Measurements from ENCODE around the gene SNED1.

Gene SNED1

DNA sequence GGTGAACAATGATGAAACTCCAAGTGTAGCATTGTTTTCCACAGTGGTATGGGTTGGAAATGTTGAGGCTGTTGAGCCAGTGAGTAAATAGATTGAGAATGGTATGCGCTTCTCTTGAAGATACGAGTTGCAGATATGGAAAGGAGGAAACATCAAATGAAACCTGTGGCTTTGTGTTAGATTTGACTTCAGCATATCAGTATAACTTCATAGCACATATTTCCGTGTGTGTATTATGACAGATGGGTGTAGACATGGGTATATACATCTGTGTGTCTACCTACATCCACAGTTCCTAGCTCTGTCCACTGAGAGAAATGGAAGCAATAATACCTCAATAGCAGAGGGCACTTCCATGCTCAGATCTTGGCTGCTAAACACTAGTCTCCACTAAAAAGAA lies 8.0 kb downstream of the SNED1 start:
- Histone ChIP-seq H3K4me1 (ENCODE audit: insufficient read depth, low read length, poor library complexity, severe bottlenecking) (no peaks in the 10 kb centered on the region), H3K79me2 (ENCODE audit: insufficient read depth, low read length) (no peaks in the 10 kb centered on the region), H3K36me3 (ENCODE audit: insufficient read depth, low read length) (no peaks in the 10 kb centered on the region), H4K20me1 (ENCODE audit: insufficient read depth, low read length, poor library complexity, severe bottlenecking) (no peaks in the 10 kb centered on the region), H3K27me3 (ENCODE audit: insufficient read depth, low read length, poor library complexity, severe bottlenecking) (no peaks in the 10 kb centered on the region), H3K4me2 (ENCODE audit: low read depth, low read length, poor library complexity, severe bottlenecking) (no peak overlapping the region), H3K9ac (ENCODE audit: low read depth, low read length, poor library complexity, severe bottlenecking) (no peak overlapping the region), H3F3A (ENCODE audit: low read depth) (no peaks in the 10 kb centered on the region), H2AFZ (ENCODE audit: low read length) (no peak overlapping the region), H3K9me3 (ENCODE audit: insufficient read depth, low read depth, low read length) (peaks cover 23% of the 10 kb centered on the region; the same call in 1 of the 2 replicates), H3K4me3 (ENCODE audit: low read length, poor library complexity, severe bottlenecking) (no peak overlapping the region), H3K9me2 (replicated peaks; ENCODE audit: low read depth, low read length) (no peaks in the 10 kb centered on the region)
- TF ChIP-seq CTCF (conservative IDR thresholded peaks at IDR 0.05; ENCODE audit: low read length) (no peak), EZH2phosphoT487 (IDR thresholded peaks at IDR 0.05; ENCODE audit: borderline replicate concordance) (no peak)

DNA sequence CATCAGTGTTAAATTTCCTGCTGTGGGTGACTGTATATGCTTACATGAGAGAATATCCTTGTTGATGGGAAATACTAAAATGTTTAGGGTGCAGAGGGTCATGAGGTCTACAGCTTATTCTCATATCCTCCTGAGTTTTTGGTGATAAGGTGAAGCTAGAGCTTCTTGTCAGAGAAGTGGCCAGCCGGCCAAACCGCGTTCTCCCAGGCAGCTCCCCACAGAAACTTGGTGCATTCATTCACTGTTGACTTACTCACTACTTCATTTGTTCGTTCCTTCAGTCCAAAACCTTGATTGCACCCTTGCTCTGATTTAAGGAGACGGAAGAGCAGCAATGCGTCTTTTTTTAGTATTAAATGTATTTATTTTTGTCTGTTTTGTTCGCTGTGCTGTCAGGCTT lies 8.7 kb downstream of the SNED1 start:
- H3K9me3 ChIP-seq (ENCODE audit: insufficient read depth, low read depth, low read length): peaks cover 20% of the 10 kb centered on the region; the same call in 1 of the 2 replicates
- no peak overlapping the region for H3K4me3 ChIP-seq (ENCODE audit: low read length, poor library complexity, severe bottlenecking)
- H4K20me1 ChIP-seq (ENCODE audit: insufficient read depth, low read length, poor library complexity, severe bottlenecking): no peaks in the 10 kb centered on the region
- H3K9ac ChIP-seq (ENCODE audit: low read depth, low read length, poor library complexity, severe bottlenecking): no peak overlapping the region
- H3K36me3 ChIP-seq (ENCODE audit: insufficient read depth, low read length): no peaks in the 10 kb centered on the region
- H3F3A ChIP-seq (ENCODE audit: low read depth): no peaks in the 10 kb centered on the region
- H3K4me1 ChIP-seq (ENCODE audit: insufficient read depth, low read length, poor library complexity, severe bottlenecking): no peaks in the 10 kb centered on the region
- H3K4me2 ChIP-seq (ENCODE audit: low read depth, low read length, poor library complexity, severe bottlenecking): no peak overlapping the region
- TF ChIP-seq CTCF (conservative IDR thresholded peaks at IDR 0.05; ENCODE audit: low read length) (no peak), EZH2phosphoT487 (IDR thresholded peaks at IDR 0.05; ENCODE audit: borderline replicate concordance) (no peak)
- H2AFZ ChIP-seq (ENCODE audit: low read length): no peak overlapping the region
- H3K27me3 ChIP-seq (ENCODE audit: insufficient read depth, low read length, poor library complexity, severe bottlenecking): no peaks in the 10 kb centered on the region
- H3K9me2 ChIP-seq (replicated peaks; ENCODE audit: low read depth, low read length): no peaks in the 10 kb centered on the region
- no peaks in the 10 kb centered on the region for H3K79me2 ChIP-seq (ENCODE audit: insufficient read depth, low read length)

DNA sequence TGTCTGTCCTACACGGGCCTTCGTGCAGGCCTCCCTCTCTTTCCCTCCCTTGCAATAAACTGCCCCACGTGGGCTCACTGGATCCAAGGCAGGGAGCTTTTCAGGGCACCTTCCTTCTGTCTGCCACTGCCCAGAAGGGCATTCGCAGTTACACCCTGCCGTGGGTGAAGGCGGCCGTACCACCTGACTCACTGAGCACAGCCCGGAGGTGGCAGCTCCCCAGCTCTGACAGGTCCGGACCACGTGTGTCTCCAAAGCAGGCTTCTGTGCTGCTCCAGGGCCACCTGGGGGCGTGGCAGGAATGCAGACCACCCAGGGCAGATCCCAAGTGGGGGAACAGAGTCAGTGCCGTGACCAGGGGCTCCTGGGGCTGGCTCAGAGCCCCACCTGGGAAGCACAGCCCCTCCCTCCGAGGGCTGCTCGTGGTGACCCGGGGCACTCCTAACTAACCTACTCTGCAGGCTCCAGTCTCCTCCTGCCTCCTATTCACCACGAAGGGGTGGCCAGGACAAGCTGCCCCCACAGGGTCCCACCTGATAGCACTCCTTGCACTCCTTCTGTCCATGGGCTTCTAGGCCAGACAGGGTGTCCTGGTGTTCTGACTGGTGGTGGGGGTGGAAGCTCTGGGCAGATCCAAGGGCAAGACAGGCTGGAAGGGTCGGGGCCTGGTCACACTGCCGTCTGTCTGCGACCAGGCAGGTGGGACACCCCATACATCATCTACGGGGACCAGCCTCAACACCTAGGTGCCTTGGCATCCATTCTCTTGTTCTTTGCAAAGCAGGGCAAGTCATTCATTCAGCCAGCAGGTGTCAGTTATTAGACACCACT lies 9.7 kb downstream of the SNED1 start:
- Histone ChIP-seq H3K9ac (ENCODE audit: low read depth, low read length, poor library complexity, severe bottlenecking) (no peak overlapping the region), H3K36me3 (ENCODE audit: insufficient read depth, low read length) (no peaks in the 10 kb centered on the region), H3K27me3 (ENCODE audit: insufficient read depth, low read length, poor library complexity, severe bottlenecking) (no peaks in the 10 kb centered on the region), H3K9me2 (replicated peaks; ENCODE audit: low read depth, low read length) (no peaks in the 10 kb centered on the region), H3K79me2 (ENCODE audit: insufficient read depth, low read length) (no peaks in the 10 kb centered on the region), H3K4me3 (ENCODE audit: low read length, poor library complexity, severe bottlenecking) (no peak overlapping the region), H4K20me1 (ENCODE audit: insufficient read depth, low read length, poor library complexity, severe bottlenecking) (no peaks in the 10 kb centered on the region), H3K4me2 (ENCODE audit: low read depth, low read length, poor library complexity, severe bottlenecking) (no peak overlapping the region), H3F3A (ENCODE audit: low read depth) (no peaks in the 10 kb centered on the region), H3K4me1 (ENCODE audit: insufficient read depth, low read length, poor library complexity, severe bottlenecking) (no peaks in the 10 kb centered on the region), H3K9me3 (ENCODE audit: insufficient read depth, low read depth, low read length) (peaks cover 18% of the 10 kb centered on the region; the same call in 1 of the 2 replicates), H2AFZ (ENCODE audit: low read length) (no peak overlapping the region)
- TF ChIP-seq CTCF (conservative IDR thresholded peaks at IDR 0.05; ENCODE audit: low read length) (no peak), EZH2phosphoT487 (IDR thresholded peaks at IDR 0.05; ENCODE audit: borderline replicate concordance) (no peak)

Data from Loucy (cell line).